A549 treated with dexamethasone at 1 μM for 4 hours (cell line): Measurements from ENCODE around the gene REST. TPM values are rescaled to one million over a fixed set of nuclear protein-coding genes. Genes with fewer than 3 reads are reported as not detected.

Experiments used
- total RNA-seq: library from RNA; stranded (reverse); fragments of 200-300 nt; extraction: Qiagen RNA extraction; gene quantifications from 5 replicates; pipeline ENCODE4 v1.2.3, GENCODE V29; 2022

Gene REST
- 7.5 to 13.3 TPM (median 11.2 TPM) in 5 replicates for total RNA-seq

GRCh38 chr4:56907489-56908205 lies at the start of gene REST:
TSS of gene REST (plus strand) at chr4:56907900. CDS start at chr4:56910639, 2,739 bp downstream.

GRCh38 chr4:56977321-56978012 lies 69.8 kb downstream of the REST start, which contains the start of gene NOA1:
TSS of gene NOA1 (minus strand) at chr4:56977606. CDS start at chr4:56977585, 21 bp downstream.

GRCh38 chr4:56978750-56979303 lies 71.1 kb downstream of the REST start, which contains the start of gene POLR2B:
TSS of gene POLR2B (plus strand) at chr4:56978896. CDS start at chr4:56978986, 90 bp downstream.

Other genes starting within 250 kb of the REST start
- gene HOPX, start 226.6 kb upstream of the REST start, total RNA-seq = 0.09 to 0.11 TPM in 2 of 5 replicates, not detected in the others
- 0.32 TPM in 1 of 5 replicates, not detected in the others for gene SPINK2, start 86.2 kb upstream of the REST start, total RNA-seq
- 14.3 to 16.3 TPM (median 16.1 TPM) in 5 replicates for gene NOA1, start 69.7 kb downstream of the REST start, total RNA-seq
- gene POLR2B, start 71.0 kb downstream of the REST start, total RNA-seq = 66.0 to 75.2 TPM (median 68.3 TPM) in 5 replicates
- 188 to 304 TPM (median 228 TPM) in 5 replicates for gene IGFBP7, start 202.5 kb downstream of the REST start, total RNA-seq